ENCODE data around the gene DNAJA3.

DNA sequence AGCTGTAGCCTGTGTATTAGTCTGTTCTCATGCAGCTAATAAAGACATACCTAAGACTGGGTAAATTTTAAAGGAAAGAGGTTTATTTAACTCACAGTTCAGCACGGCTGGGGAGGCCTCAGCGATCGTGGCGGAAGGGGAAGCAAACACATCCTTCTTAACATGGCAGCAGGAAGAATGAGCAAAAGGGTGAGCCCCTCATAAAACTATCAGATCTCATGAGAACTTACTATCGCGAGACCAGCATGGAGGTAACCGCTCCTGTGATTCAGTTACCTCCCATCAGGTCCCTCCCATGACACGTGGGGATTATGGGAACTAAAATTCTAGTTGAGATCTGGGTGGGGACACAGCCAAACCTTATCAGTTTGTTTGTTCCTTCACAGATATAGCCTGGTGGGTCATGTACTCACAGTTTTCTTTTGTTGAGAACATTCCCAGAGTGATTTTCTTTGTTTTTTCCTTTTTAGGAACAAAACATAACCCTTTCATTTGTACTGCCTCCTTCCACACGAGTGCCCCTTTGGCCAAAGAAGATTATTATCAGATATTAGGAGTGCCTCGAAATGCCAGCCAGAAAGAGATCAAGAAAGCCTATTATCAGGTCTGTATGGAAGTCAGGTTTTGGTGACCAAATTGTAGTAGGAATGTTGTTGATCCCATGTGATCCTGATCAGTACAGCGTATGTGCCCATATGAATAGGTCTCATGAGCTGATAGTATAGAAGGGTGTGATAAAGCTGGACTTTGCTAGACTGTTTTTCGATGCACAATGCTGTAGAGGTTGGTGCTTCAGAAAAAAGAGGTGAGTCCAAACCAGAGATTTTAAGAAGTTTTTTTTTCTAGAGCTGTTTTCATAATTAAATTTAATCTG is 8.5 kb downstream of the DNAJA3 start:
- TF ChIP-seq CTCF (IDR thresholded peaks at IDR 0.05) (no peak), POLR2A (IDR thresholded peaks at IDR 0.05) (no peak)

Data from body of pancreas (tissue), 4 donors.